A673 (cell line): ENCODE data around the gene SDK1. TPM values are rescaled to one million over a fixed set of nuclear protein-coding genes. Genes with fewer than 3 reads are reported as not detected.

Source experiments
- BruUV-seq: library from RNA; stranded (reverse); fragments of 400-500 nt; replicated peaks from 2 replicates; lab custom pipeline; 2021; lab: Mats Ljungman, UMichigan
- CTCF ChIA-PET: fragments of 300-600 bp; sonication (Branson Sonifier 250); formaldehyde crosslinking; loops from one replicate; lab custom pipeline; 2022; ENCODE audit warnings: antibody characterized with exemption; lab: Charles Lee
- POLR2A ChIA-PET: fragments of 300-600 bp; sonication (Branson Sonifier 250); formaldehyde crosslinking; loops from one replicate; lab custom pipeline; 2022; ENCODE audit warnings: antibody characterized with exemption; ENCODE audit not compliant: low non-redundant PET; lab: Charles Lee
- DNase-seq: peaks from one replicate; pipeline ENCODE4 v3.0.0-alpha.2; 2015; ENCODE audit warnings: low spot score
- H3K27ac ChIP-seq: fragments of 200-600 bp; sonication (generic); 2 replicates; pipeline ENCODE4 v1.5.1; 2016; ENCODE audit warnings: mixed run types, low read depth, mild to moderate bottlenecking, mixed read lengths, antibody characterized with exemption, low read length; ENCODE audit not compliant: poor library complexity, severe bottlenecking
- H3K27me3 ChIP-seq: fragments of 200-600 bp; sonication (generic); replicated peaks from 2 replicates; pipeline ENCODE4 v1.6.1; 2017; ENCODE audit warnings: mixed run types, low read depth, mild to moderate bottlenecking, mixed read lengths, antibody characterized with exemption, low read length; ENCODE audit not compliant: insufficient read depth, poor library complexity
- H3K36me3 ChIP-seq: fragments of 200-600 bp; sonication (generic); 2 replicates; pipeline ENCODE4 v1.6.1; 2016; ENCODE audit warnings: mixed run types, mild to moderate bottlenecking, mixed read lengths, antibody characterized with exemption, low read length; ENCODE audit not compliant: insufficient read depth, poor library complexity, severe bottlenecking
- H3K4me1 ChIP-seq: fragments of 200-600 bp; sonication (generic); 2 replicates; pipeline ENCODE4 v1.6.1; 2017; ENCODE audit warnings: mixed run types, mild to moderate bottlenecking, mixed read lengths, antibody characterized with exemption, low read length; ENCODE audit not compliant: insufficient read depth, poor library complexity, severe bottlenecking
- H3K4me3 ChIP-seq: fragments of 200-600 bp; sonication (generic); 2 replicates; pipeline ENCODE4 v1.5.1; 2016; ENCODE audit warnings: low read depth, mixed run types, mild to moderate bottlenecking, mixed read lengths, low read length; ENCODE audit not compliant: poor library complexity, severe bottlenecking
- H3K9me3 ChIP-seq: fragments of 200-600 bp; sonication (generic); 2 replicates; pipeline ENCODE4 v1.6.1; 2016; ENCODE audit warnings: mixed run types, low read depth, mild to moderate bottlenecking, mixed read lengths, antibody characterized with exemption, low read length; ENCODE audit not compliant: poor library complexity, severe bottlenecking
- CTCF ChIP-seq: fragments of 300-800, 200-600 bp; sonication (generic); conservative IDR thresholded peaks from 2 replicates; pipeline ENCODE4 v1.5.1; 2017; ENCODE audit warnings: low read depth, mild to moderate bottlenecking, antibody characterized with exemption, low read length, moderate library complexity, mixed read lengths
- EZH2 ChIP-seq: fragments of 200-600 bp; sonication (generic); IDR thresholded peaks from 2 replicates; pipeline ENCODE4 v1.6.1; 2017; ENCODE audit warnings: borderline replicate concordance, low read depth, mild to moderate bottlenecking, mixed read lengths, antibody characterized with exemption, low read length; ENCODE audit not compliant: poor library complexity, severe bottlenecking
- intact Hi-C: fragments of 100-400 bp; cut with micrococcal nuclease; formaldehyde crosslinking; loops from one replicate; pipeline ENCODE4 v1.10.0; 2022; ENCODE audit not compliant: unreplicated experiment
- total RNA-seq: library from RNA; stranded (reverse); gene quantifications from 2 replicates; pipeline ENCODE4 v1.2.3, GENCODE V29; 2021

The SDK1 gene
- total RNA-seq, 1 experiment from 2014 or later = 14.7 TPM

GRCh38 chr7:4108951-4109350, 807.9 kb downstream of the SDK1 start:
- no peak overlapping the region for H3K4me3 ChIP-seq
- DNase-seq = no peak
- H3K9me3 ChIP-seq = no peaks in the 10 kb centered on the region
- POLR2A ChIA-PET = no interaction called here
- H3K27me3 ChIP-seq = no peaks in the 10 kb centered on the region
- BruUV-seq = no TSS peak
- CTCF ChIA-PET = no interaction called here
- H3K36me3 ChIP-seq = no peaks in the 10 kb centered on the region
- no peak overlapping the region for H3K27ac ChIP-seq
- no peaks in the 10 kb centered on the region for H3K4me1 ChIP-seq
- intact Hi-C loops = no loop called here
- TF ChIP-seq EZH2 = no peak
- TF ChIP-seq CTCF = no peak

- TF ChIP-seq CTCF (no peak), EZH2 (no peak)
- no peak overlapping the region for H3K4me3 ChIP-seq
- no TSS peak for BruUV-seq
- H3K27me3 ChIP-seq = no peaks in the 10 kb centered on the region
- ChIA-PET POLR2A (no interaction called here), CTCF (no interaction called here)
- intact Hi-C loops = no loop called here
- DNase-seq = no peak
- H3K27ac ChIP-seq = no peak overlapping the region
- H3K9me3 ChIP-seq = no peaks in the 10 kb centered on the region
- no peaks in the 10 kb centered on the region for H3K36me3 ChIP-seq
- no peaks in the 10 kb centered on the region for H3K4me1 ChIP-seq
These were observed 808.5 kb downstream of the SDK1 start for GRCh38 chr7:4109481-4110110.

- intact Hi-C loops = no loop called here
- Histone ChIP-seq H3K36me3 (no peaks in the 10 kb centered on the region), H3K9me3 (no peaks in the 10 kb centered on the region), H3K4me1 (no peaks in the 10 kb centered on the region), H3K27ac (no peak overlapping the region), H3K27me3 (no peaks in the 10 kb centered on the region), H3K4me3 (no peak overlapping the region)
- DNase-seq = no peak
- BruUV-seq = no TSS peak
- no peak for TF ChIP-seq CTCF
- no peak for TF ChIP-seq EZH2
- ChIA-PET POLR2A (interaction anchor here (0.6 kb wide), 1 partner anchor 964 kb away, joined by 3 read pairs; no protein-coding TSS in a partner anchor), CTCF (no interaction called here)
These were observed 809.4 kb downstream of the SDK1 start for GRCh38 chr7:4110438-4110837.
